ENCODE results near the gene HAPSTR1.
A peak's percentile ranks its signal among the peaks of the same experiment; 100 is the strongest.

Gene HAPSTR1

GRCh38 chr16:9123401-9123800 lies 32.0 kb downstream of the HAPSTR1 start:
- no peak for DNase-seq (ENCODE audit: low spot score)

- no peak for DNase-seq (ENCODE audit: low spot score)
Measured at GRCh38 chr16:9123871-9124270, 32.4 kb downstream of the HAPSTR1 start.

GRCh38 chr16:9124444-9124843 lies 33.0 kb downstream of the HAPSTR1 start:
- no peak for DNase-seq (ENCODE audit: low spot score)

GRCh38 chr16:9124908-9125584 lies 33.6 kb downstream of the HAPSTR1 start:
- no peak for DNase-seq (ENCODE audit: low spot score)

GRCh38 chr16:9125658-9126505 lies 34.4 kb downstream of the HAPSTR1 start:
- DNase-seq (ENCODE audit: low spot score), result no peak

GRCh38 chr16:9126609-9127008 lies 35.2 kb downstream of the HAPSTR1 start:
- no peak for DNase-seq (ENCODE audit: low spot score)

- no peak for DNase-seq (ENCODE audit: low spot score)
Measured at GRCh38 chr16:9128346-9129342, 37.2 kb downstream of the HAPSTR1 start.

- DNase-seq (ENCODE audit: low spot score), result no peak
Measured at GRCh38 chr16:9134306-9134705, 42.9 kb downstream of the HAPSTR1 start.

GRCh38 chr16:9134739-9135138 lies 43.3 kb downstream of the HAPSTR1 start:
- peak; percentile 26 for DNase-seq (ENCODE audit: low spot score)

GRCh38 chr16:9135797-9136196 lies 44.4 kb downstream of the HAPSTR1 start:
- DNase-seq (ENCODE audit: low spot score), result no peak

GRCh38 chr16:9136596-9136995 lies 45.2 kb downstream of the HAPSTR1 start:
- no peak for DNase-seq (ENCODE audit: low spot score)

- no peak for DNase-seq (ENCODE audit: low spot score)
Measured at GRCh38 chr16:9138021-9138680, 46.7 kb downstream of the HAPSTR1 start.

- DNase-seq (ENCODE audit: low spot score), result peak; percentile 35
Measured at GRCh38 chr16:9138731-9139501, 47.5 kb downstream of the HAPSTR1 start.

GRCh38 chr16:9139965-9140364 lies 48.5 kb downstream of the HAPSTR1 start:
- no peak for DNase-seq (ENCODE audit: low spot score)

Data from HuH-7.5 (cell line).